H9 (cell line): ENCODE data around the gene RNF181. TPM values are rescaled to one million over a fixed set of nuclear protein-coding genes. Genes with fewer than 3 reads are reported as not detected.

Experiments used
- DNase-seq: peaks from one replicate; pipeline ENCODE4 v3.0.0-alpha.2; 2017
- H2AFZ ChIP-seq: one replicate; pipeline ENCODE4 v1.6.1; 2013; ENCODE audit warnings: mild to moderate bottlenecking, low read length, control low read depth, moderate library complexity
- H2AK5ac ChIP-seq: 2 replicates; pipeline ENCODE4 v1.6.1; 2013; ENCODE audit warnings: low read length, control low read depth, mixed read lengths; ENCODE audit not compliant: insufficient read length
- H2BK120ac ChIP-seq: one replicate; pipeline ENCODE4 v1.6.1; 2013; ENCODE audit warnings: low read depth, mild to moderate bottlenecking, low read length, control low read depth, inconsistent platforms; ENCODE audit not compliant: poor library complexity, severe bottlenecking
- H2BK12ac ChIP-seq: 2 replicates; pipeline ENCODE4 v1.6.1; 2013; ENCODE audit warnings: low read length, control low read depth, mixed read lengths, low read depth; ENCODE audit not compliant: insufficient read length
- H2BK15ac ChIP-seq: 2 replicates; pipeline ENCODE4 v1.6.1; 2013; ENCODE audit warnings: low read depth, low read length, control low read depth
- H2BK20ac ChIP-seq: one replicate; pipeline ENCODE4 v1.6.1; 2013; ENCODE audit warnings: low read depth, mild to moderate bottlenecking, low read length, control low read depth, inconsistent platforms; ENCODE audit not compliant: poor library complexity, severe bottlenecking
- H2BK5ac ChIP-seq: 2 replicates; pipeline ENCODE4 v1.6.1; 2013; ENCODE audit warnings: low read length, control low read depth, mixed read lengths; ENCODE audit not compliant: insufficient read length
- H3K14ac ChIP-seq: 2 replicates; pipeline ENCODE4 v1.6.1; 2013; ENCODE audit warnings: low read length, control low read depth; ENCODE audit not compliant: insufficient read depth
- H3K18ac ChIP-seq: 2 replicates; pipeline ENCODE4 v1.6.1; 2013; ENCODE audit warnings: low read depth, mild to moderate bottlenecking, mixed read lengths, low read length, control low read depth; ENCODE audit not compliant: insufficient read length
- H3K23ac ChIP-seq: 2 replicates; pipeline ENCODE4 v1.6.1; 2013; ENCODE audit warnings: low read length, control low read depth, mixed read lengths, low read depth; ENCODE audit not compliant: insufficient read length
- H3K23me2 ChIP-seq: 2 replicates; pipeline ENCODE4 v1.6.1; 2013; ENCODE audit warnings: low read depth, mild to moderate bottlenecking, mixed read lengths, low read length, control low read depth; ENCODE audit not compliant: insufficient read length, poor library complexity, severe bottlenecking
- H3K27ac ChIP-seq: 2 replicates; pipeline ENCODE4 v1.5.1; 2013; ENCODE audit warnings: low read length, control low read depth, mixed read lengths, low read depth; ENCODE audit not compliant: insufficient read length
- H3K27me3 ChIP-seq: 2 replicates; pipeline ENCODE4 v1.6.1; 2013; ENCODE audit warnings: low read length, control low read depth, inconsistent platforms; ENCODE audit not compliant: insufficient read depth
- H3K4ac ChIP-seq: 2 replicates; pipeline ENCODE4 v1.6.1; 2013; ENCODE audit warnings: low read depth, mild to moderate bottlenecking, control low read depth, inconsistent platforms, low read length, moderate library complexity
- H3K4me1 ChIP-seq: 2 replicates; pipeline ENCODE4 v1.6.1; 2013; ENCODE audit warnings: low read length, control low read depth, inconsistent platforms; ENCODE audit not compliant: insufficient read depth
- H3K4me2 ChIP-seq: 2 replicates; pipeline ENCODE4 v1.6.1; 2013; ENCODE audit warnings: low read length, control low read depth, mixed read lengths; ENCODE audit not compliant: insufficient read length, insufficient read depth
- H3K56ac ChIP-seq: 2 replicates; pipeline ENCODE4 v1.6.1; 2013; ENCODE audit warnings: low read depth, mild to moderate bottlenecking, mixed read lengths, low read length, control low read depth; ENCODE audit not compliant: insufficient read length
- H3K79me1 ChIP-seq: 2 replicates; pipeline ENCODE4 v1.6.1; 2013; ENCODE audit warnings: low read depth, mild to moderate bottlenecking, moderate library complexity, low read length, control low read depth, inconsistent platforms; ENCODE audit not compliant: insufficient read depth, poor library complexity, severe bottlenecking
- H3K79me2 ChIP-seq: 2 replicates; pipeline ENCODE4 v1.6.1; 2013; ENCODE audit warnings: low read length, control low read depth, inconsistent platforms; ENCODE audit not compliant: insufficient read depth
- H3K9ac ChIP-seq: 2 replicates; pipeline ENCODE4 v1.6.1; 2013; ENCODE audit warnings: low read length, control low read depth, mixed read lengths; ENCODE audit not compliant: insufficient read length; ENCODE audit errors: extremely low read depth
- H3K9me3 ChIP-seq: one replicate; pipeline ENCODE4 v1.6.1; 2013; ENCODE audit warnings: low read depth, low read length, inconsistent platforms; ENCODE audit not compliant: control insufficient read depth
- H3T11ph ChIP-seq: one replicate; pipeline ENCODE4 v1.6.1; 2013; ENCODE audit warnings: mild to moderate bottlenecking, low read length, control low read depth, inconsistent platforms
- H4K20me1 ChIP-seq: one replicate; pipeline ENCODE4 v1.6.1; 2013; ENCODE audit not compliant: control insufficient read depth, insufficient read length, insufficient read depth
- H4K5ac ChIP-seq: 2 replicates; pipeline ENCODE4 v1.6.1; 2013; ENCODE audit warnings: low read depth, mild to moderate bottlenecking, mixed read lengths, low read length, control low read depth; ENCODE audit not compliant: insufficient read length
- H4K8ac ChIP-seq: replicated peaks from 2 replicates; pipeline ENCODE4 v1.6.1; 2013; ENCODE audit warnings: low read length, control low read depth, mixed read lengths, low read depth; ENCODE audit not compliant: insufficient read length
- H4K91ac ChIP-seq: 2 replicates; pipeline ENCODE4 v1.6.1; 2013; ENCODE audit warnings: low read depth, mild to moderate bottlenecking, moderate library complexity, mixed read lengths, low read length, control low read depth; ENCODE audit not compliant: insufficient read length
- H3K27ac Mint-ChIP-seq, 3 experiments: 2 replicates in 2 of 3; 3 replicates in 1 of 3; pipeline ENCODE4 v1.8.0; 2020 to 2021; ENCODE audit warnings: mixed read lengths in 3 of 3, mild to moderate bottlenecking in 1 of 3, moderate library complexity in 1 of 3
- H3K27me3 Mint-ChIP-seq: 2 replicates; pipeline ENCODE4 v1.8.0; 2021; ENCODE audit warnings: low read depth, mild to moderate bottlenecking, moderate library complexity, mixed read lengths
- H3K36me3 Mint-ChIP-seq, 3 experiments: 2 replicates in 2 of 3; 3 replicates in 1 of 3; pipeline ENCODE4 v1.8.0; 2020 to 2021; ENCODE audit warnings: low read depth in 3 of 3, mixed read lengths in 3 of 3; ENCODE audit not compliant: insufficient read depth in 1 of 3
- H3K4me1 Mint-ChIP-seq, 2 experiments: 2 replicates each; pipeline ENCODE4 v1.8.0; 2020; ENCODE audit warnings: mixed read lengths in 2 of 2
- H3K4me3 Mint-ChIP-seq, 2 experiments: 2 replicates in 1 of 2; 3 replicates in 1 of 2; pipeline ENCODE4 v1.8.0; 2020 to 2021; ENCODE audit warnings: mild to moderate bottlenecking in 2 of 2, mixed read lengths in 2 of 2, moderate library complexity in 1 of 2
- H3K9me3 Mint-ChIP-seq, 2 experiments: 2 replicates in 1 of 2; 3 replicates in 1 of 2; pipeline ENCODE4 v1.8.0; 2020; ENCODE audit warnings: mild to moderate bottlenecking in 2 of 2, mixed read lengths in 2 of 2, moderate library complexity in 1 of 2
- CTCF ChIP-seq: fragments of 200-600 bp; sonication (generic); conservative IDR thresholded peaks from 3 replicates; pipeline ENCODE4 v1.8.0; 2021; ENCODE audit warnings: antibody characterized with exemption, mild to moderate bottlenecking
- WGBS: extraction: QIAGEN DNeasy Blood & Tissue Kit; methylation state at CpG from one replicate; pipeline ENCODE4 v1.1.7; 2013; ENCODE audit warnings: missing lambda C conversion rate, low lambda C conversion rate, mixed read lengths; ENCODE audit not compliant: insufficient read length; ENCODE audit errors: extremely low coverage; 5-methylcytosine and 5-hydroxymethylcytosine counted together
- total RNA-seq: library from RNA; stranded (reverse); gene quantifications from 2 replicates; pipeline ENCODE4 v1.2.1, GENCODE V29; 2021

RNF181 gene
- total RNA-seq, 1 experiment from 2014 or later = 122 TPM

- no peak overlapping the region for H2AFZ ChIP-seq
- peaks cover 15 to 38% (median 26%) of the 10 kb centered on the region in 3 experiments; a peak in 6 of 7 replicates for H3K36me3 Mint-ChIP-seq
- H3K56ac ChIP-seq = no peak overlapping the region
- no peak overlapping the region for H4K8ac ChIP-seq
- no peak for TF ChIP-seq CTCF
- no peak overlapping the region for H3T11ph ChIP-seq
- H2BK5ac ChIP-seq = no peak overlapping the region
- peak overlapping the region; percentile 93 for H3K4me2 ChIP-seq
- H3K27ac ChIP-seq = no peak overlapping the region
- H4K5ac ChIP-seq = no peak overlapping the region
- H3K27me3 ChIP-seq = no peaks in the 10 kb centered on the region
- H3K4ac ChIP-seq = no peak overlapping the region
- H2AK5ac ChIP-seq = no peak overlapping the region
- peaks cover 3 to 6% of the 10 kb centered on the region in 2 experiments; a peak in 3 of 4 replicates for H3K4me1 Mint-ChIP-seq
- no CpG with 5 or more reads among the region's 24 CpGs for WGBS
- no peak overlapping the region for H3K23ac ChIP-seq
- H2BK20ac ChIP-seq = no peak overlapping the region
- peaks cover 5% of the 10 kb centered on the region for H3K23me2 ChIP-seq
- H3K27ac Mint-ChIP-seq = peak overlapping the region; percentile 49 to 90 (median 66); a peak in 6 of 7 replicates
- H3K79me1 ChIP-seq = no peaks in the 10 kb centered on the region
- H4K91ac ChIP-seq = no peak overlapping the region
- H2BK15ac ChIP-seq = no peak overlapping the region
- no peak overlapping the region for H2BK120ac ChIP-seq
- H3K4me1 ChIP-seq = no peaks in the 10 kb centered on the region
- no peaks in the 10 kb centered on the region; a peak in 1 of 5 replicates for H3K9me3 Mint-ChIP-seq
- H3K9me3 ChIP-seq = no peaks in the 10 kb centered on the region
- H2BK12ac ChIP-seq = no peak overlapping the region
- peak overlapping the region; percentile 77 for H3K9ac ChIP-seq
- H4K20me1 ChIP-seq = no peaks in the 10 kb centered on the region
- no peak overlapping the region for H3K14ac ChIP-seq
- no peaks in the 10 kb centered on the region for H3K27me3 Mint-ChIP-seq
- no peak overlapping the region for H3K18ac ChIP-seq
- peaks cover 3% of the 10 kb centered on the region for H3K79me2 ChIP-seq
- peak overlapping the region; percentile 94 to 99 for H3K4me3 Mint-ChIP-seq
- no peak for DNase-seq
Measured at GRCh38 chr2:85611217-85611704, 15.7 kb downstream of the RNF181 start.
